GM19238 (cell line): ENCODE results near the gene PRKCA.

ENCODE experiments used
- DNase-seq: peaks from one replicate; pipeline ENCODE4 v3.0.0; 2011; ENCODE audit warnings: low spot score; ENCODE audit not compliant: insufficient read length

The PRKCA gene

GRCh38 chr17:66849851-66850580, 547.6 kb downstream of the PRKCA start:
- DNase-seq = no peak

GRCh38 chr17:66850692-66851091, 548.3 kb downstream of the PRKCA start:
- DNase-seq = no peak

GRCh38 chr17:66855204-66855603, 552.8 kb downstream of the PRKCA start:
- no peak for DNase-seq

- DNase-seq = no peak
Observed at GRCh38 chr17:66858226-66859083, 556.0 kb downstream of the PRKCA start.

- DNase-seq = no peak
Observed at GRCh38 chr17:66859353-66859752, 556.9 kb downstream of the PRKCA start.

- no peak for DNase-seq
Observed at GRCh38 chr17:66860204-66860603, 557.8 kb downstream of the PRKCA start.
